ENCODE measurements around the gene CIROP.

Gene CIROP

DNA sequence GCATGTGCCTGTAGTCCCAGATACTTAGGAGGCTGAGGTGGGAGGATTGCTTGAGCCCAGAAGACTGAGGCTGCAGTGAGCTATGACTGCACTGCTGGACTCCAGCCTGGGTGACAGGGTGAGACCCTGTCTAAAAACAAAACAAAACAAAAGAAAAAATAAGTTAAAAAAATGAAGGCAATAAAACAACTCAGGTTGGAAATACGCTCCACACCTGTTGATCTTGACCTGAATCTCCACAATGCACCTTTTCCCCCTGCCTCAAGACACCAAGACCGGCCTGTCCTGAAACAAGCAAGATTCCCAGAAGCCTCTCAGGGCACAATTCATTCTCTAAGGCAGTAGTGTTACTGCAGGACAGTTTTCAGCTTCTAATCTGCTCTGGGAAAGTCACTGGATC is 35.1 kb upstream of the CIROP start:
- Mint-ChIP-seq H3K36me3 (no peaks in the 10 kb centered on the region), H3K4me1 (no peaks in the 10 kb centered on the region), H3K4me3 (no peak overlapping the region), H3K27ac (no peak overlapping the region), H3K9me3 (no peaks in the 10 kb centered on the region)
- no peak for ATAC-seq
- no peak for DNase-seq (ENCODE audit: low spot score in 2 of 2)

DNA sequence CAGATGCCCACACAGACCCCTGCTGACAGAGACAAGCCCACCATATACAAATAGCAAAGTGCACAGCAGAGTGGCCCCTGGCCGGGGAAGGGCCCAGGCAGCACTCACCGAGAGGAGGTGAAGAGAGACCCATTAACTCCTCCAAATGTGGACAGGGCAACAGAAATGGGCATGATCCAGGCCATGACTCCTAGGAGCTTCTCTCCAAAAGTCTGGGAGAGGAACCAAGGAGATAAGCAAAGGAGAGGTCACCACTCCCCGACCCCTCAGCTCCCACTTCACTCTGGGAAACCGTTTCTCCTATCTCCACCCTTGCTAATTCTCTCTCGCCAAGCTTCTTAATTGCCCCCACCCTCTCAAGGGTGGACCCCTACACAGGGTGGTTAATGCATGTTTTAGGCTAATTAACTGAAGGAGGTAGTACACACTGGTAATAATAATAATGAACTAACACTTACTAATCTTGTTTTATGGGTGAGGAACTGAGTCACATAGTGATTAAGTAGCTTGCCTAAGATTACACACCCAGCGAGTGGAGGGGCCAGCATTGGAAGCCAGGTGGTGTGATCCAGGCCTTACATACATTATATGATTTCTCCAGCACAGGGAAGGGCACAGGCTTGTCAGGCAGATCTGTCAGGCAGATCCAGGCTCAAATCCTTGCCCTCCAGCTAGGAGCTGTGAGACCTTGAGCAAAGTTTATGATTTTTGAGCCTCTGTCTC is 33.2 kb upstream of the CIROP start:
- Mint-ChIP-seq H3K4me3 (no peak overlapping the region), H3K27ac (no peak overlapping the region), H3K36me3 (no peaks in the 10 kb centered on the region), H3K9me3 (no peaks in the 10 kb centered on the region), H3K4me1 (no peaks in the 10 kb centered on the region)
- no peak for DNase-seq (ENCODE audit: low spot score in 2 of 2)
- no peak for ATAC-seq

DNA sequence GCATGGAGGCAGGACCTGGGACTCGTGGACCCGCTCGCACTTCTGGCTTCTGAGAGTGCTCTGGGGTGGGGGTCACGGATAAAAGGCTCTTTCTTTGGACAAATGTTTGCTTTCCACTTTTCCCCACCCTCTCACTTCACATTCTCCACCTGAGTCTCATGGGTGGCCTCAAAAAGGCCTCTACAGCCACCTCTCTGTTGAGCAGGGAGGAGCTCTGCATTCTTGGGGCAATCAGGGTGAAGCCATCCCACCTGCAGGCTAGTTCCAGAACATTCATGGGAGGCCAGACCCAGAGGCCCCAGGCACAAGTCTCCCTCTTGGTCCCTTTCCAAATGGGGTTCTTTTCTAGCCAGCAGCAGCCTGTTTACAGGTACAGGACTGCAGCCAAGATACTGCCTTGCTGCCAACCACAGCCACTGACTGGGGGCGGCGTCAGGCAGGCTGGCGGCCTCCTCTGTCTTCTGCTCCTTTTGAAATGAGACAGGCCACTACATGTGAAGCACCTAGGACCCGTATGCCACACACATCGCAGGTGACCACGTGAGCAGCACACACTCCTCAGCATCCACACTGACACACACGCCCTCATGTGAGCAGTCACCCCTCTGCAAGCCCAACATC is 32.5 kb upstream of the CIROP start:
- ATAC-seq (peak; percentile 16), DNase-seq (ENCODE audit: low spot score in 2 of 2) (no peak)
- Mint-ChIP-seq H3K4me3 (no peak overlapping the region), H3K9me3 (no peaks in the 10 kb centered on the region), H3K27ac (no peak overlapping the region), H3K36me3 (no peaks in the 10 kb centered on the region), H3K4me1 (no peaks in the 10 kb centered on the region)

DNA sequence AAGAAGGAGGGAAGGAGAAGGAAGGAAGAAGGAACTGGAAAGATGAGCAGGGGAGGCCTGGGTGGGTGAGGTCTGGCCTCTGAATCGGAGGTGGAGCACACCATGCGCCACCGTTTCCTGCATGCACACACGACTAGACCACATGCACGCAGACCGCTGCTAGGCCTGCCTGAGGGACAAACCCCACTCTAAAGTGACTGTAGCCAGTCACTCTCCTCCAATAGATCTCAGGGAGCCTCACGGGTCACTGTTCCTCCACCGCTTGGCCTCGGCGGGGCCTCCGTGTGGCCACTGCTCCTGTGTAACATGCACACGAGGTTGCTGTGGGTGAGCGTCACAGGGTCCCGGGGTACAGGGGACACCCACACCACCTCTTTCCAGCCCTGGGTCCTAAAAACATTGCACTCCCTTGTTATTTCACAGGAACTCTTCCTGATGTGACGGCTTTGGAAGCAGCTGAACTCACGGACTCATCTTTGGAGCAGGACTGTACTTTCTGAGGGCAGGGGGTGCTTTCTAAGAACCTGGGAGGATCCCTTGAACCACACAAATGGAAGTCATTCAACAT is 31.9 kb upstream of the CIROP start:
- H3K4me3 Mint-ChIP-seq, result no peak overlapping the region
- ATAC-seq, result peak; percentile 28
- no peaks in the 10 kb centered on the region for H3K36me3 Mint-ChIP-seq
- no peaks in the 10 kb centered on the region for H3K4me1 Mint-ChIP-seq
- no peak for DNase-seq (ENCODE audit: low spot score in 2 of 2)
- no peak overlapping the region for H3K27ac Mint-ChIP-seq
- H3K9me3 Mint-ChIP-seq, result no peaks in the 10 kb centered on the region

DNA sequence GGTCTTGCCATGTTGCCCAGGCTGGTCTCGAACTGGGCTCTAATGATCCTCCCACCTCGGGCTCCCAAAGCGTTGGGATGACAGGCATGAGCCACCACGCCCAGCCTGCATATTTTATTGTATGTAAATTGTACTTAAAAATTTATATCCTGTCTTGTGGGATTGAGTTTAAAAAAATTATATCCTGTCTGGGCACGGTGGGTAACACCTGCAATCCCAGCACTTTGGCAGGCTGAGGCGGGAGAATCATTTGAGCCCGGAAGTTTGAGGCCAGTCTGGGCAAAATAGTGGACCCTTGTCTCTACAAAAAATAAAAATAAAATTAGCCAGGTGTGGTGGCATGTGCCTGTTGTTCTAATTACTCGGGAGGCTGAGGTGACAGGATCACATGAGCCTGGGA is 28.2 kb upstream of the CIROP start:
- ATAC-seq, result no peak
- Mint-ChIP-seq H3K9me3 (no peaks in the 10 kb centered on the region), H3K27ac (no peak overlapping the region), H3K4me1 (peaks cover 5% of the 10 kb centered on the region), H3K4me3 (no peak overlapping the region), H3K36me3 (no peaks in the 10 kb centered on the region)
- no peak for DNase-seq (ENCODE audit: low spot score in 2 of 2)

DNA sequence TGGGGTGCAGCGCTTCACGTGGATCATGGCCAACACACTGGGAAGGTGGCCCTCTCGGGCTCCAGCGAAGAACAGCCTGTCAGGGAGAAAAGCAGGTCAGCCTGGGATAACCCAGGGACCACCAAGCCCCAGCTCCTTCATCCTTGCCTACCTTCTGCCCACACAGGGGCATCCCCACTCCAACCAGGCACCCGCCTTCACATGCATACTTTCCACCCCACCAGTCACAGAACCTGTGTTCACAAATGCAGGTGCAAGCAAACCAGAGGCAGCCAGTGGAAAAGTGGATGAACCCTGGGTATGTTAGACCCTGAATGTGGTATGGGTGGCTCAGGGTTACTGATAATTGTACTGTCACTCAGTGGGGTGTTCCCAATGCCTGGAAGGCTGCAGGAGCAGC is 26.7 kb upstream of the CIROP start:
- Mint-ChIP-seq H3K9me3 (no peaks in the 10 kb centered on the region), H3K36me3 (no peaks in the 10 kb centered on the region)

DNA sequence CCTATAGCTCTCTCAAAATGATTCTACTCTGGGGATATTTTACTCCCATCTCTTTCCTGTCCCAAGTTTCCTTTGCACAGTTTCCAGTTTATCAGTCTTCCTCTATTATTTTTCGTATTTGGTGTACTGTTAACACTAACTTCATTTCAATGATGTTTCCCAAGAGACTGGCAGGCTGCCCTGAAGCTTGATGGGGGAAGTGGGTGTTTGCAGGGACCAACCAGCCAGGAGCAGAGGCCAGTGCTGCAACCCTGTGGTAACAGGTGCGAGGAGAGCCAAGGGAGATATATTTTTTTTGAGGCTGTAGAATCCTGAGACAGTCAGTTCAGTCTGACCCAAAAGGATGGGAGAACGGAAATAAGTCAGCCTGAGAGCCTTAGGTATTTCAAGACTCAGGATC is 26.1 kb upstream of the CIROP start:
- H3K36me3 Mint-ChIP-seq, result no peaks in the 10 kb centered on the region
- no peak for ATAC-seq

More for the DNA sequence above, 26.7 kb upstream of the CIROP start:
- Mint-ChIP-seq H3K27ac (no peak overlapping the region), H3K4me3 (no peak overlapping the region), H3K4me1 (peaks cover 5% of the 10 kb centered on the region)
- ATAC-seq (no peak), DNase-seq (ENCODE audit: low spot score in 2 of 2) (no peak)

DNA sequence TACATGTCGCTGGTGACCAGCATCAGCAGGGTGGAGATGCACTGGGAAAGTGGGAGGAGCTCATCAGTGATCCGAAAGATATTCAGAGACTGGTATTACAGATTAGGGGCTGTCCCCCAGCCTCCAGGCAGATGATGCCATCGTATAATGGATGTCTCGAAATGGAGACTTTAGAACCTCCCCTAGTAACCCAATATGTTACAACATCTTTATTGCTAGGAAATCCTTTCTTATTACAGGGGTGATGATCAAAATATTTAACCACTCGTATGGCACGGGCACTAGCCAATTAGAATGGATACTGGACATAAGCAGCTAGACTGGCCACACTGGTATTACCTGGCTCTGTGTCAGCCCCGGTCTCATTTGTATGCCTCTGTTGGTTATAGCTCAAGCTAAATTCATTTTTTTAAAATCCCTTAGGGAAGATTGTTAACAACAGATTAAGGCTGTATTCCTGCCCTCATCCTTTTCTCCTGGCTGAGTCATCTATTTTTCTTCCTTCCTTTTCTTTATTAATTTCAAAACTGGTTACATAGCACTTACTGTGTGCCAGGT is 25.0 kb upstream of the CIROP start:
- no peaks in the 10 kb centered on the region for H3K36me3 Mint-ChIP-seq
- no peak overlapping the region for H3K27ac Mint-ChIP-seq
- no peaks in the 10 kb centered on the region for H3K9me3 Mint-ChIP-seq
- peaks cover 5% of the 10 kb centered on the region for H3K4me1 Mint-ChIP-seq
- DNase-seq (ENCODE audit: low spot score in 2 of 2) (no peak), ATAC-seq (no peak)
- H3K4me3 Mint-ChIP-seq, result no peak overlapping the region

More for the DNA sequence above, 26.1 kb upstream of the CIROP start:
- H3K4me1 Mint-ChIP-seq, result peaks cover 5% of the 10 kb centered on the region
- H3K27ac Mint-ChIP-seq, result no peak overlapping the region
- H3K9me3 Mint-ChIP-seq, result no peaks in the 10 kb centered on the region
- H3K4me3 Mint-ChIP-seq, result no peak overlapping the region
- no peak for DNase-seq (ENCODE audit: low spot score in 2 of 2)

DNA sequence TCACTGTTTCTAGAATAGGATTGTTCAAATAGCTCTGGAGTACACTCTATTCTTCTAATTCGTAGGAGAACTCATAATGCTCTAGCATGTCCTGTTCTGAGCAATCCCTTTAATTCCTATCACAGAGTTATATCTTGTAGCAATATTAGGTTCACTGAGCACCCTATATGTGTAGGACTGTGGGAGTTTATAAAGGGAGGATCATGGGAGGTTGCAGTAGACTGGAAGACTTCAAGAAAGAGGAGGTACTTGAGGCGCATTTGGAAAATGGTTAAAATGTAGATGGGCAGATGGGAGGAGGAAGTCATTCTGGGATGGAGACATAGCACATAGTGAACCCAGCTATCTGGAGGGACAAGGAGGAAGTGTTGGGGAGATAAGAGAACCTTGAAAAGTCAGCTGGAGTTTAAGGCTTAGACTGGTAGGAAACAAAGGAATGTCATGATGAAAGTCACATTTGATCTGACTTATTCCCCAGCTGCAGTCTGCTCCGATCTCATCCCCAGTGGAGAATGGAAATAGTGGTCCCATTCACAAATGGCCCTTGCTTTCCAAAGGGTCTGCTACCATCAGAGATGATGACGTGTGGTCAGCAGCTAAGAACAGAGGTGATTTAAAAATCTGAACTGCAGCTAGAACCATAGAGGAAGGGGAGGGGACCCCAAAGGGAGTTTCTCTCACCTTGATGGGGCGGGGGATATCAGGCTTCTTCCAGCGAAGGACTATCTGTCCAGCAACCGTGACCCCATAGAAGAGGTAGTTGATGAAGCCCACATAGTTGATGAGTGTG is 24.4 kb upstream of the CIROP start:
- Mint-ChIP-seq H3K4me1 (peaks cover 5% of the 10 kb centered on the region), H3K27ac (no peak overlapping the region), H3K9me3 (no peaks in the 10 kb centered on the region), H3K4me3 (no peak overlapping the region), H3K36me3 (no peaks in the 10 kb centered on the region)
- DNase-seq (ENCODE audit: low spot score in 2 of 2), result no peak
- no peak for ATAC-seq

DNA sequence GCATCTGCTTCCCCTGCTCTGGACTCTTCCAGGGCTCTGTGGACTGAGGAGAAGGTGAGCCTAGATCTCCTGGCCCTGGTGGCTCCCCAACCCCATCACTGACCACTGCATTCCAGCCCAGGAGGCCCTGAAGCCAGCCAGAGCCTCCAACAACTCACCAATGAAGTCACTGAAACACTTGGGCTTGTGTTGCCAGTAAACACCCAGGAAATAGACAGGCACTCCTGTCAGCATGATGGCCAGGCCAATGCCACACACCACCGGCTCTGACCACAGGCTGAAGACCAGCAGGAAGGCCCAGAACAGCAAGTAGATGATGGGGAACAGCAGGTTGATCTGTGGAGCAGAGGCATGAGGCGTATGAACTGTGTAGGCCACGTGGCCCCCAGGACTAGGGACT is 23.1 kb upstream of the CIROP start:
- ATAC-seq, result peak; percentile 27
- H3K36me3 Mint-ChIP-seq, result no peaks in the 10 kb centered on the region
- no peak overlapping the region for H3K27ac Mint-ChIP-seq
- no peaks in the 10 kb centered on the region for H3K9me3 Mint-ChIP-seq
- no peak overlapping the region for H3K4me3 Mint-ChIP-seq
- no peak for DNase-seq (ENCODE audit: low spot score in 2 of 2)
- peaks cover 5% of the 10 kb centered on the region for H3K4me1 Mint-ChIP-seq

DNA sequence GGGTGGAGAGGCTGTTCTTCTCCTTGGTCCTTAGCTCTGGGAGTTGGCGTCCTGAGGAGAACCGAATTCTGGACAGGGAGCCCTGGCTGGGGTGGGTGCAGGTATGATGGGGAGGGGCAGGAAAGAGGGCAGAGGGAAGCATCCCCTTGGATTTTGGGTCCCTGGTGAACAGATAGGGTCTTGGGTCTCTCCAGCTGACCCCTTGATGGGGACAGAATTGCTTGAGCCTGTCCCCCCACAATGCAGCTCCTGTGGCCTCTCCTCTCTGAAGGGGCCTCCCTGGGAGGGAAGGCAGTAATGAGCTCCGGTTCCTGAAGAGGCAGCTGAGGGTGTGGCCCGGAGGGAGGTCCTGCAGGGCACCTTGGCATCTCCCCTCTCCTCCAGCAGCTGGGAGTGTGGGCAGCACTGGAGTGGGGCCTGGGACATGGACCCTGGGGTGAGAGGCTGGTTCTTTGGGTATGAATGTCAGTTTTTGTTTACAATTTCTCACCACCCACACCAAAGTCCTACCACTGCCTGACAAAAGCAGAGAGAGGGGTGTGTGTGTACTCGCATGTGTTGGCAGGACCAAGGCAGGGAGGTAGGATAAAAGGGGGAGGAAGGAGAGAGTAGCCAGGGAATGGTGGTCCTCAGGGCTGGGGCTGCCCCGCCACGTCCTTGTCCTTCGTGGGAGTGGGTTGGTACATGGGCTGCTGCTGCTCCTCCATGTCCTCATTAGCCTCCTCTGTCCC is 21.9 kb upstream of the CIROP start:
- no peak for DNase-seq (ENCODE audit: low spot score in 2 of 2)
- Mint-ChIP-seq H3K4me1 (peaks cover 5% of the 10 kb centered on the region), H3K36me3 (no peaks in the 10 kb centered on the region), H3K9me3 (no peaks in the 10 kb centered on the region), H3K27ac (no peak overlapping the region), H3K4me3 (no peak overlapping the region)
- ATAC-seq, result no peak

DNA sequence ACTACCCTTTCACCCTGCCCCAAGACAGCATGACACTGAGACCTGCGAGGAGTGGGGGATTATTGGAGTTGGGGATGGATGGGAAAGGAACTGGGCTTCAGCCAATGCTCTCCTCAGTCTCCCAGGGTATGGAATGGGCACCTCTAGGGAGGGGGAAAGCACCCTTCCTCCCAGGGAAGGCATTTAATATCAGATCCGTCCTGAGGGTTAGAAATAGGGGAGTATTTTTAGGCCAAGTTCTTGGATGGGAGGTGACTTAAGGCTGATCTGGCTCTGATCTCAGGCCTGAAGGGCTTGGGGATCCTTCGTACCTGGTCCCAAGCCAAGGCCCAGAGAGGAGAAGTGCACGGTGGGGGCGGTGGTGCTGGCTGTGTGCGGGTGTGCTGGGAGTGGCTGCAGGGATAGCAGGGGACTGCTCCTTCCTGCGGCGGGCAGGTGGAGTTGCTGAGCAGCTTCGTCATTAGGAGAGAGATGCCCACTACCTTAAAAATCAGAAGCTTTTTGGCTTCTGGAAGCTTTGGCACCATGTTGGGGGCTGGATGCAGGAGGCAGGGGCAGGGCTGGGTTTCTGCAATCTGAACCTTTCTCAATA is 21.2 kb upstream of the CIROP start:
- H3K9me3 Mint-ChIP-seq, result no peaks in the 10 kb centered on the region
- no peak overlapping the region for H3K4me3 Mint-ChIP-seq
- ATAC-seq (no peak), DNase-seq (ENCODE audit: low spot score in 2 of 2) (no peak)
- no peak overlapping the region for H3K27ac Mint-ChIP-seq
- H3K36me3 Mint-ChIP-seq, result no peaks in the 10 kb centered on the region
- peaks cover 12% of the 10 kb centered on the region for H3K4me1 Mint-ChIP-seq

DNA sequence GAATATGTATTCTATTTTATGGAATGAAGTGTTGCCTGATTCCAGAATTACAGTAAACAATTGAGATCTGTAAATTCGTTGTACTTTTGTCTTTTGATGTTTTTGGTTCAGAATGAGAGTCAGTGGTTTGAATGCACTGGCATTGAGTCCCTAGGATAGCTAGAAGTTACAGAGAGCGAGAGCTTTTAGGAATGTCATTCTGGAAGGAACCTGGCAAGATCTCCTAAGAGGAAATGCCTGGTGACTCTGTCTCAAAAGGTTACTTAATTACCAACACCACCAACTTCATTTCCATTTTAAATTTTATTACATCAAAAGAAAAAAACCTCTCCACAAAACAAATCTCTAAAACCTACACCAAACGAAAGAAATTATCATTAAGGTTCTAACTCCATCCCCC is 20.2 kb upstream of the CIROP start:
- no peak overlapping the region for H3K27ac Mint-ChIP-seq

DNA sequence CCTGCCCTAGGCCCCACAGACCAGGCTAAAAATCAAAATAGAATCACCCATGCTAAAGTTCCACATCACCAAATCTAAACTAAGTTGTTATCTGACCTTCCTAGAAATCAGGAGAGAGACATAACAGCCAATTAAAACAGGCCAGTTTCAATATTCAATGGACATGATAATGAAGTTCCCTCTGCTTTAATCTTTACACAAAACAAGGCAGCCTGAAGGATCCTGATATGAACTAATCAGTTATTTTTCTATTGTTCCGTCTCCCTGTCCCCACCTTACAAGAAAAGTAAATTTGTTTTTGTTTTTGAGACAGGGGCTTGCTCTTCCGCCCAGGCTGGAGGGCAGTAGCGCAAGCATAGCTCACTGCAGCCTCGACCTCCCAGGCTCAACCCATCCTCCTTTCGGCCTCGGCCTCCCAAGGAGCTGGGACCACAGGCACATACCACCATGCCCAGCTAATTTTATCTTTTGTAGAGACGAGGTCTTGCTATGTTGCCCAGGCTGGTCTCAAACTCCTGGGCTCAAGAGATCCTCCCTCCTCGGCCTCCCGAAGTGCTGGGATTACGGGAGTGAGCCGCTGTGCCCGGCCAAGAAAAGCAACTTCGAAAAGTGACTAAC is 19.7 kb upstream of the CIROP start:
- no peak overlapping the region for H3K27ac Mint-ChIP-seq
- H3K4me1 Mint-ChIP-seq, result peaks cover 25% of the 10 kb centered on the region
- no peak for ATAC-seq
- DNase-seq (ENCODE audit: low spot score in 2 of 2), result no peak
- H3K9me3 Mint-ChIP-seq, result no peaks in the 10 kb centered on the region
- no peaks in the 10 kb centered on the region for H3K36me3 Mint-ChIP-seq
- no peak overlapping the region for H3K4me3 Mint-ChIP-seq

More for the DNA sequence above, 20.2 kb upstream of the CIROP start:
- H3K4me1 Mint-ChIP-seq, result peaks cover 22% of the 10 kb centered on the region
- ATAC-seq (no peak), DNase-seq (ENCODE audit: low spot score in 2 of 2) (no peak)
- no peaks in the 10 kb centered on the region for H3K9me3 Mint-ChIP-seq
- no peaks in the 10 kb centered on the region for H3K36me3 Mint-ChIP-seq
- no peak overlapping the region for H3K4me3 Mint-ChIP-seq
